GM12878 (cell line): ENCODE data around the gene RHBDF2. TPM values are rescaled to one million over a fixed set of nuclear protein-coding genes. Genes with fewer than 3 reads are reported as not detected.

Experiments used
- ATAC-seq: fragments of 200-7000 bp; cut with Tn5 transposase; 3 replicates; pipeline ENCODE4 v1.9.1; 2020; ENCODE audit warnings: mild to moderate bottlenecking, moderate library complexity
- BruUV-seq: library from RNA; stranded (reverse); fragments of 400-500 nt; replicated peaks from 2 replicates; lab custom pipeline; 2021; lab: Mats Ljungman, UMichigan
- CTCF ChIA-PET: fragments of 300-600 bp; sonication (Branson Sonifier 250); formaldehyde crosslinking; extraction: SDS; loops from one replicate; lab custom pipeline; 2021; ENCODE audit warnings: inconsistent platforms; lab: Yijun Ruan, JAX
- POLR2A ChIA-PET: fragments of 350-600 bp; formaldehyde crosslinking; extraction: SDS; loops from one replicate; lab custom pipeline; 2021; ENCODE audit warnings: inconsistent platforms; lab: Charles Lee
- RAD21 ChIA-PET: fragments of 300-600 bp; sonication (Branson Sonifier 250); formaldehyde crosslinking; loops from one replicate; lab custom pipeline; 2023; ENCODE audit warnings: antibody characterized with exemption; ENCODE audit not compliant: unreplicated experiment; lab: Charles Lee
- SMC1A ChIA-PET: fragments of 300-600 bp; sonication (Branson Sonifier 250); formaldehyde crosslinking; loops from one replicate; lab custom pipeline; 2023; ENCODE audit not compliant: unreplicated experiment, uncharacterized antibody; lab: Charles Lee
- DNase-seq: peaks from one replicate; pipeline ENCODE4 v3.0.0-alpha.2; 2011; ENCODE audit warnings: low read depth, low spot score
- FAIRE-seq: peaks from 3 replicates; lab custom pipeline; 2011; peaks lifted over from hg19 to GRCh38; lab: Jason Lieb, UNC
- H2AFZ ChIP-seq: 2 replicates; pipeline ENCODE4 v1.6.0; 2011; ENCODE audit warnings: low read depth, low read length, control low read depth; ENCODE audit not compliant: control insufficient read depth
- H3K27ac ChIP-seq: 2 replicates; pipeline ENCODE4 v1.5.1; 2011; ENCODE audit warnings: control low read depth; ENCODE audit not compliant: control insufficient read depth, insufficient read depth
- H3K27me3 ChIP-seq, 2 experiments: replicated peaks in 1 of 2; 2 replicates each; pipeline versions ENCODE4 v1.6.0 to v1.6.1; 2011; ENCODE audit warnings: low read length in 1 of 2; ENCODE audit not compliant: control insufficient read depth in 2 of 2, insufficient read depth in 2 of 2
- H3K36me3 ChIP-seq, 2 experiments: 2 replicates each; pipeline ENCODE4 v1.5.1; 2011; ENCODE audit warnings: low read length in 1 of 2; ENCODE audit not compliant: control insufficient read depth in 2 of 2, insufficient read depth in 2 of 2
- H3K4me1 ChIP-seq: 2 replicates; pipeline ENCODE4 v1.6.1; 2011; ENCODE audit warnings: mild to moderate bottlenecking, low read length, moderate library complexity, mixed read lengths; ENCODE audit not compliant: control insufficient read depth, insufficient read depth
- H3K4me2 ChIP-seq: 2 replicates; pipeline ENCODE4 v1.6.0; 2011; ENCODE audit warnings: control low read depth; ENCODE audit not compliant: control insufficient read depth, insufficient read depth
- H3K4me3 ChIP-seq: fragments of 200-600 bp; sonication (generic); 2 replicates; pipeline ENCODE4 v1.5.1; 2016
- H3K79me2 ChIP-seq: 2 replicates; pipeline ENCODE4 v1.6.0; 2011; ENCODE audit warnings: low read length; ENCODE audit not compliant: control insufficient read depth, insufficient read depth
- H3K9ac ChIP-seq: 2 replicates; pipeline ENCODE4 v1.8.0; 2011; ENCODE audit warnings: low read length, control low read depth, mixed read lengths; ENCODE audit not compliant: control insufficient read depth, insufficient read depth
- H3K9me3 ChIP-seq: replicated peaks from 3 replicates; pipeline ENCODE4 v1.5.1; 2011; ENCODE audit warnings: mild to moderate bottlenecking, low read length; ENCODE audit not compliant: control insufficient read depth, insufficient read depth
- H4K20me1 ChIP-seq: 2 replicates; pipeline ENCODE4 v1.6.0; 2011; ENCODE audit not compliant: control insufficient read depth, insufficient read depth
- ELK1 ChIP-seq: IDR thresholded peaks from 2 replicates; pipeline ENCODE4 v1.6.1; 2012; ENCODE audit warnings: low read depth, low read length, improper control_type of control experiment
- IRF3 ChIP-seq: fragments of 450-650 bp; IDR thresholded peaks from 2 replicates; pipeline ENCODE4 v1.6.1; 2014; ENCODE audit warnings: mild to moderate bottlenecking
- RCOR1 ChIP-seq: conservative IDR thresholded peaks from 2 replicates; pipeline ENCODE4 v1.6.1; 2012; ENCODE audit warnings: low read depth, low read length, improper control_type of control experiment
- SMAD1 ChIP-seq: fragments of 450-650 bp; IDR thresholded peaks from 2 replicates; pipeline ENCODE4 v1.6.1; 2018; ENCODE audit warnings: mild to moderate bottlenecking, low read depth; ENCODE audit not compliant: partially characterized antibody
- SMC3 ChIP-seq: IDR thresholded peaks from 2 replicates; pipeline ENCODE4 v1.6.1; 2011; ENCODE audit warnings: low read length, improper control_type of control experiment, borderline replicate concordance
- SPI1 ChIP-seq: IDR thresholded peaks from 2 replicates; pipeline ENCODE4 v1.6.1; 2011; ENCODE audit warnings: low read depth, mild to moderate bottlenecking, low read length, moderate library complexity, borderline replicate concordance; ENCODE audit not compliant: insufficient read depth
- ZBTB4 ChIP-seq: fragments of 450-650 bp; formaldehyde crosslinking; IDR thresholded peaks from 2 replicates; pipeline ENCODE4 v1.4.0; 2022; ENCODE audit warnings: mild to moderate bottlenecking, moderate library complexity
- WGBS: methylation state at CpG from one replicate; pipeline ENCODE4 v1.1.6; 2016; ENCODE audit warnings: low lambda C conversion rate; ENCODE audit not compliant: insufficient replicate concordance, insufficient coverage; ENCODE audit errors: missing lambda C conversion rate; 5-methylcytosine and 5-hydroxymethylcytosine counted together
- in situ Hi-C: fragments of 300-500 bp; cut with MboI; formaldehyde crosslinking; loops from 9 replicates; pipeline ENCODE4 v1.14.3; 2018; ENCODE audit warnings: mixed read lengths
- intact Hi-C: fragments of 100-400 bp; cut with micrococcal nuclease; formaldehyde crosslinking; loops from one replicate; pipeline ENCODE4 v1.14.2; 2022; ENCODE audit not compliant: unreplicated experiment
- polyA plus RNA-seq, 11 experiments: library from polyadenylated mRNA; depleted of rRNA in 4 of 11; unstranded in 6 of 11; stranded (reverse) in 5 of 11; fragments of >200 nt; fragmentation: Nextera tagmentation in 4 of 11; fragmentation: Illumina TruSeq in 1 of 11; extraction: Ambion mirVana in 4 of 11; extraction: Trizol in 1 of 11; gene quantifications; 1 replicate in 1 of 11; 2 replicates in 10 of 11; pipeline versions ENCODE4 v1.2.1 to v1.2.3, GENCODE V29; 2011 to 2016; ENCODE audit warnings: inconsistent platforms in 2 of 11, missing spikeins in 2 of 11, low read depth in 1 of 11
- total RNA-seq, 4 experiments: library from RNA; depleted of rRNA in 3 of 4; stranded (reverse); fragments of >200 nt in 3 of 4; fragmentation: Illumina TruSeq in 1 of 4; extraction: Trizol in 1 of 4; gene quantifications; 2 replicates each; pipeline versions ENCODE4 v1.2.1 to v1.2.3, GENCODE V29; 2013 to 2021

The RHBDF2 gene
- total and polyA plus RNA-seq, 10 of the 15 experiments (the other 5 are each of a cell fraction or from before 2014, with no cell fraction given) = 0.97 to 43.0 (median 18.7) TPM

GRCh38 chr17:76471498-76472257 lies 29.5 kb downstream of the RHBDF2 start:
- Histone ChIP-seq H2AFZ (no peak overlapping the region), H3K4me3 (no peak overlapping the region), H3K9me3 (no peaks in the 10 kb centered on the region), H3K4me2 (no peak overlapping the region), H3K27me3 (no peaks in the 10 kb centered on the region), H3K79me2 (no peaks in the 10 kb centered on the region), H3K4me1 (no peaks in the 10 kb centered on the region), H3K27ac (no peak overlapping the region)
- intact Hi-C loops = no loop called here
- FAIRE-seq = no peak
- no peak for ATAC-seq
- CTCF ChIA-PET = interaction anchor here (1.2 kb wide), 1 partner anchor 21 kb away, joined by 4 read pairs; no protein-coding TSS in a partner anchor
- WGBS = 92% methylated on average over 35 of the region's 35 CpGs
- SMC1A ChIA-PET = no interaction called here
- no peak for DNase-seq
- RAD21 ChIA-PET = no interaction called here
- BruUV-seq = no TSS peak
- TF ChIP-seq ELK1 (no peak), RCOR1 (no peak), SMC3 (no peak), SPI1 (no peak), SMAD1 (no peak), IRF3 (no peak), ZBTB4 (CRISPR knock-in tag) (no peak)
- TF ChIP-seq, all 136 proteins: peak for 0
- in situ Hi-C loops = no loop called here
- no peaks in the 10 kb centered on the region for H4K20me1 ChIP-seq
- POLR2A ChIA-PET = no interaction called here
- no peak overlapping the region for H3K9ac ChIP-seq
- peaks cover 3 to 13% of the 10 kb centered on the region in 2 experiments; a peak in 3 of 4 replicates for H3K36me3 ChIP-seq
